Small intestine (tissue), 7 donors: Measurements from ENCODE around the gene THSD4. TPM values are rescaled to one million over a fixed set of nuclear protein-coding genes. Genes with fewer than 3 reads are reported as not detected.

ENCODE experiments used
- DNase-seq, 2 donors: peaks; one replicate each; pipeline versions ENCODE4 v3.0.0 to v3.0.0-alpha.2; 2013
- FAIRE-seq: peaks from 2 replicates; lab custom pipeline; 2012; peaks lifted over from hg19 to GRCh38; lab: Jason Lieb, UNC
- H3K27ac ChIP-seq, 3 donors: one replicate each; pipeline ENCODE4 v1.5.1; 2013; ENCODE audit warnings: low read length in 2 of 3, mild to moderate bottlenecking in 2 of 3, control low read depth in 1 of 3, inconsistent platforms in 1 of 3, low read depth in 1 of 3, moderate library complexity in 1 of 3
- H3K27me3 ChIP-seq, 3 donors: one replicate each; pipeline ENCODE4 v1.6.1; 2013; ENCODE audit warnings: low read length in 3 of 3, inconsistent platforms in 1 of 3; ENCODE audit not compliant: control insufficient read depth in 3 of 3, insufficient read depth in 3 of 3
- H3K36me3 ChIP-seq, 3 donors: one replicate each; pipeline ENCODE4 v1.6.1; 2013; ENCODE audit warnings: low read length in 3 of 3, inconsistent platforms in 1 of 3, low read depth in 1 of 3, mild to moderate bottlenecking in 1 of 3, moderate library complexity in 1 of 3; ENCODE audit not compliant: control insufficient read depth in 3 of 3, insufficient read depth in 2 of 3
- H3K4me1 ChIP-seq, 3 donors: one replicate each; pipeline ENCODE4 v1.6.1; 2013; ENCODE audit warnings: low read length in 2 of 3, inconsistent platforms in 1 of 3, low read depth in 1 of 3, mild to moderate bottlenecking in 1 of 3, moderate library complexity in 1 of 3; ENCODE audit not compliant: control insufficient read depth in 3 of 3, insufficient read depth in 2 of 3
- H3K4me3 ChIP-seq, 3 donors: one replicate each; pipeline ENCODE4 v1.5.1; 2013; ENCODE audit warnings: low read length in 3 of 3, control low read depth in 1 of 3, inconsistent platforms in 1 of 3, low read depth in 1 of 3, mild to moderate bottlenecking in 1 of 3, moderate library complexity in 1 of 3
- H3K9me3 ChIP-seq, 2 donors: one replicate each; pipeline ENCODE4 v1.6.1; 2013; ENCODE audit warnings: low read depth in 1 of 2, low read length in 1 of 2; ENCODE audit not compliant: control insufficient read depth in 2 of 2, insufficient read depth in 1 of 2
- WGBS, 3 donors: extraction: QIAGEN DNeasy Blood & Tissue Kit; methylation state at CpG; one replicate each; pipeline ENCODE4 v1.1.7; 2013; 5-methylcytosine and 5-hydroxymethylcytosine counted together
- polyA plus RNA-seq, 4 donors: library from polyadenylated mRNA; stranded (reverse) in 3 of 4; unstranded in 1 of 4; fragments of 200-250 nt in 3 of 4; fragments of 120-200 nt in 1 of 4; gene quantifications; one replicate each; pipeline versions ENCODE4 v1.2.1 to v1.2.3, GENCODE V29; 2013
- donor health status: healthy with polysubstance abuse.
- donor health status: control.
- donor health status: control.
- donor health status: Bipolar disorder and iron deficiency.
- donor health status: healthy.

Gene THSD4
- polyA plus RNA-seq, 4 donors, result 3.6 to 14.4 (median 9.7) TPM

GRCh38 chr15:71426792-71427191 lies 311.5 kb downstream of the THSD4 start:
- peaks cover 0 to 7% (median 0%) of the 10 kb centered on the region in 3 donors for H3K36me3 ChIP-seq
- 76 to 89% (median 81%) methylated on average over 2 of the region's 2 CpGs for WGBS, 3 donors
- no peaks in the 10 kb centered on the region for H3K27me3 ChIP-seq
- no peaks in the 10 kb centered on the region for H3K4me1 ChIP-seq
- H3K4me3 ChIP-seq, result no peak overlapping the region
- no peaks in the 10 kb centered on the region for H3K9me3 ChIP-seq
- H3K27ac ChIP-seq, result no peak overlapping the region
- DNase-seq (no peak), FAIRE-seq (no peak)

- no peaks in the 10 kb centered on the region for H3K27me3 ChIP-seq
- H3K36me3 ChIP-seq, result peaks cover 0 to 5% (median 0%) of the 10 kb centered on the region in 3 donors
- H3K4me3 ChIP-seq, result no peak overlapping the region
- 81 to 92% (median 84%) methylated on average over 2 of the region's 2 CpGs for WGBS, 3 donors
- H3K27ac ChIP-seq, result no peak overlapping the region
- FAIRE-seq, result no peak
- H3K4me1 ChIP-seq, result no peaks in the 10 kb centered on the region
- no peaks in the 10 kb centered on the region for H3K9me3 ChIP-seq
- DNase-seq, result no peak
Measured at GRCh38 chr15:71430782-71431181, 315.5 kb downstream of the THSD4 start.

GRCh38 chr15:71431343-71432336 lies 316.4 kb downstream of the THSD4 start:
- Histone ChIP-seq H3K36me3 (peaks cover 0 to 3% (median 0%) of the 10 kb centered on the region in 3 donors), H3K27ac (no peak overlapping the region), H3K9me3 (no peaks in the 10 kb centered on the region), H3K4me1 (no peaks in the 10 kb centered on the region), H3K4me3 (no peak overlapping the region), H3K27me3 (no peaks in the 10 kb centered on the region)
- WGBS, 3 donors, result 80 to 89% (median 87%) methylated on average over 8 of the region's 8 CpGs
- FAIRE-seq (no peak), DNase-seq (no peak)

- 86 to 89% (median 88%) methylated on average over 1 of the region's 1 CpG for WGBS, 3 donors
- Histone ChIP-seq H3K4me1 (no peaks in the 10 kb centered on the region), H3K9me3 (no peaks in the 10 kb centered on the region), H3K36me3 (peaks cover 0 to 3% (median 0%) of the 10 kb centered on the region in 3 donors), H3K27ac (no peak overlapping the region), H3K27me3 (no peaks in the 10 kb centered on the region), H3K4me3 (no peak overlapping the region)
- DNase-seq (no peak), FAIRE-seq (no peak)
Measured at GRCh38 chr15:71433402-71433801, 318.1 kb downstream of the THSD4 start.

- FAIRE-seq, result no peak
- no peaks in the 10 kb centered on the region for H3K4me1 ChIP-seq
- WGBS, 3 donors, result 79 to 82% (median 81%) methylated on average over 2 of the region's 2 CpGs
- peaks cover 0 to 3% (median 0%) of the 10 kb centered on the region in 3 donors for H3K36me3 ChIP-seq
- no peak overlapping the region for H3K4me3 ChIP-seq
- H3K27ac ChIP-seq, result no peak overlapping the region
- DNase-seq, result no peak
- H3K9me3 ChIP-seq, result no peaks in the 10 kb centered on the region
- H3K27me3 ChIP-seq, result no peaks in the 10 kb centered on the region
Measured at GRCh38 chr15:71434774-71435173, 319.5 kb downstream of the THSD4 start.

GRCh38 chr15:71435552-71435951 lies 320.3 kb downstream of the THSD4 start:
- FAIRE-seq, result no peak
- Histone ChIP-seq H3K4me3 (no peak overlapping the region), H3K27me3 (no peaks in the 10 kb centered on the region), H3K27ac (no peak overlapping the region), H3K4me1 (no peaks in the 10 kb centered on the region), H3K36me3 (peaks cover 0 to 3% (median 0%) of the 10 kb centered on the region in 3 donors), H3K9me3 (no peaks in the 10 kb centered on the region)
- no peak for DNase-seq
- 79 to 85% (median 81%) methylated on average over 6 of the region's 6 CpGs for WGBS, 3 donors

- H3K36me3 ChIP-seq, result peaks cover 0 to 3% (median 0%) of the 10 kb centered on the region in 3 donors
- H3K27ac ChIP-seq, result no peak overlapping the region
- no peaks in the 10 kb centered on the region for H3K4me1 ChIP-seq
- FAIRE-seq (no peak), DNase-seq (no peak)
- H3K9me3 ChIP-seq, result no peaks in the 10 kb centered on the region
- no peak overlapping the region for H3K4me3 ChIP-seq
- no peaks in the 10 kb centered on the region for H3K27me3 ChIP-seq
- 91 to 96% (median 92%) methylated on average over 3 of the region's 3 CpGs for WGBS, 3 donors
Measured at GRCh38 chr15:71436854-71437253, 321.6 kb downstream of the THSD4 start.

- no peaks in the 10 kb centered on the region for H3K4me1 ChIP-seq
- 52 to 62% (median 56%) methylated on average over 3 of the region's 3 CpGs for WGBS, 3 donors
- no peak overlapping the region for H3K4me3 ChIP-seq
- no peaks in the 10 kb centered on the region for H3K9me3 ChIP-seq
- H3K27ac ChIP-seq, result no peak overlapping the region
- DNase-seq (no peak), FAIRE-seq (no peak)
- H3K27me3 ChIP-seq, result no peaks in the 10 kb centered on the region
- H3K36me3 ChIP-seq, result peaks cover 0 to 3% (median 0%) of the 10 kb centered on the region in 3 donors
Measured at GRCh38 chr15:71437404-71437803, 322.1 kb downstream of the THSD4 start.
